Measurements from ENCODE around the gene QKI.

The QKI gene

GRCh38 chr6:163532526-163533078 is 118.1 kb downstream of the QKI start:
- Histone ChIP-seq H3K36me3 (ENCODE audit: control insufficient read depth in 2 of 2, insufficient read depth in 2 of 2, low read length in 2 of 2) (no peaks in the 10 kb centered on the region), H3K4me1 (ENCODE audit: control insufficient read depth in 2 of 2, insufficient read depth in 2 of 2, low read length in 2 of 2) (no peaks in the 10 kb centered on the region), H3K27me3 (ENCODE audit: control insufficient read depth in 2 of 2, insufficient read depth in 2 of 2, low read length in 2 of 2) (no peaks in the 10 kb centered on the region), H3K9ac (ENCODE audit: low read depth in 1 of 2, low read length in 2 of 2) (no peak overlapping the region), H3K4me3 (ENCODE audit: low read length in 2 of 2) (no peak overlapping the region), H3K9me3 (ENCODE audit: control insufficient read depth in 2 of 2, low read length in 2 of 2) (no peaks in the 10 kb centered on the region), H3K27ac (ENCODE audit: low read depth in 2 of 2, low read length in 2 of 2) (no peak overlapping the region)

- no peak overlapping the region for H3K4me3 ChIP-seq (ENCODE audit: low read length in 2 of 2)
- H3K9ac ChIP-seq (ENCODE audit: low read depth in 1 of 2, low read length in 2 of 2) = no peak overlapping the region
- no peaks in the 10 kb centered on the region for H3K4me1 ChIP-seq (ENCODE audit: control insufficient read depth in 2 of 2, insufficient read depth in 2 of 2, low read length in 2 of 2)
- H3K36me3 ChIP-seq (ENCODE audit: control insufficient read depth in 2 of 2, insufficient read depth in 2 of 2, low read length in 2 of 2) = no peaks in the 10 kb centered on the region
- H3K9me3 ChIP-seq (ENCODE audit: control insufficient read depth in 2 of 2, low read length in 2 of 2) = no peaks in the 10 kb centered on the region
- no peak overlapping the region for H3K27ac ChIP-seq (ENCODE audit: low read depth in 2 of 2, low read length in 2 of 2)
- no peaks in the 10 kb centered on the region for H3K27me3 ChIP-seq (ENCODE audit: control insufficient read depth in 2 of 2, insufficient read depth in 2 of 2, low read length in 2 of 2)
These were observed 118.9 kb downstream of the QKI start for GRCh38 chr6:163533443-163533842.

- Histone ChIP-seq H3K27me3 (ENCODE audit: control insufficient read depth in 2 of 2, insufficient read depth in 2 of 2, low read length in 2 of 2) (no peaks in the 10 kb centered on the region), H3K9ac (ENCODE audit: low read depth in 1 of 2, low read length in 2 of 2) (no peak overlapping the region), H3K27ac (ENCODE audit: low read depth in 2 of 2, low read length in 2 of 2) (no peak overlapping the region), H3K4me3 (ENCODE audit: low read length in 2 of 2) (no peak overlapping the region), H3K4me1 (ENCODE audit: control insufficient read depth in 2 of 2, insufficient read depth in 2 of 2, low read length in 2 of 2) (peaks cover 0 to 4% of the 10 kb centered on the region in 2 donors), H3K36me3 (ENCODE audit: control insufficient read depth in 2 of 2, insufficient read depth in 2 of 2, low read length in 2 of 2) (no peaks in the 10 kb centered on the region), H3K9me3 (ENCODE audit: control insufficient read depth in 2 of 2, low read length in 2 of 2) (no peaks in the 10 kb centered on the region)
These were observed 122.3 kb downstream of the QKI start for GRCh38 chr6:163536770-163537169.

GRCh38 chr6:163538331-163538730 is 123.8 kb downstream of the QKI start:
- H3K4me1 ChIP-seq (ENCODE audit: control insufficient read depth in 2 of 2, insufficient read depth in 2 of 2, low read length in 2 of 2) = peaks cover 0 to 4% of the 10 kb centered on the region in 2 donors
- no peak overlapping the region for H3K27ac ChIP-seq (ENCODE audit: low read depth in 2 of 2, low read length in 2 of 2)
- H3K27me3 ChIP-seq (ENCODE audit: control insufficient read depth in 2 of 2, insufficient read depth in 2 of 2, low read length in 2 of 2) = no peaks in the 10 kb centered on the region
- H3K36me3 ChIP-seq (ENCODE audit: control insufficient read depth in 2 of 2, insufficient read depth in 2 of 2, low read length in 2 of 2) = no peaks in the 10 kb centered on the region
- H3K9ac ChIP-seq (ENCODE audit: low read depth in 1 of 2, low read length in 2 of 2) = no peak overlapping the region
- H3K4me3 ChIP-seq (ENCODE audit: low read length in 2 of 2) = no peak overlapping the region
- H3K9me3 ChIP-seq (ENCODE audit: control insufficient read depth in 2 of 2, low read length in 2 of 2) = no peaks in the 10 kb centered on the region

- H3K36me3 ChIP-seq (ENCODE audit: control insufficient read depth in 2 of 2, insufficient read depth in 2 of 2, low read length in 2 of 2) = no peaks in the 10 kb centered on the region
- no peak overlapping the region for H3K27ac ChIP-seq (ENCODE audit: low read depth in 2 of 2, low read length in 2 of 2)
- peaks cover 0 to 4% of the 10 kb centered on the region in 2 donors for H3K4me1 ChIP-seq (ENCODE audit: control insufficient read depth in 2 of 2, insufficient read depth in 2 of 2, low read length in 2 of 2)
These were observed 124.7 kb downstream of the QKI start for GRCh38 chr6:163539101-163539762.

GRCh38 chr6:163543321-163543720 is 128.8 kb downstream of the QKI start:
- no peak overlapping the region for H3K9ac ChIP-seq (ENCODE audit: low read depth in 1 of 2, low read length in 2 of 2)
- H3K27ac ChIP-seq (ENCODE audit: low read depth in 2 of 2, low read length in 2 of 2) = no peak overlapping the region
- H3K4me1 ChIP-seq (ENCODE audit: control insufficient read depth in 2 of 2, insufficient read depth in 2 of 2, low read length in 2 of 2) = peaks cover 0 to 4% of the 10 kb centered on the region in 2 donors
- no peak overlapping the region for H3K4me3 ChIP-seq (ENCODE audit: low read length in 2 of 2)
- no peaks in the 10 kb centered on the region for H3K36me3 ChIP-seq (ENCODE audit: control insufficient read depth in 2 of 2, insufficient read depth in 2 of 2, low read length in 2 of 2)
- H3K9me3 ChIP-seq (ENCODE audit: control insufficient read depth in 2 of 2, low read length in 2 of 2) = no peaks in the 10 kb centered on the region
- no peaks in the 10 kb centered on the region for H3K27me3 ChIP-seq (ENCODE audit: control insufficient read depth in 2 of 2, insufficient read depth in 2 of 2, low read length in 2 of 2)

More at GRCh38 chr6:163539101-163539762, 124.7 kb downstream of the QKI start:
- Histone ChIP-seq H3K4me3 (ENCODE audit: low read length in 2 of 2) (no peak overlapping the region), H3K9me3 (ENCODE audit: control insufficient read depth in 2 of 2, low read length in 2 of 2) (no peaks in the 10 kb centered on the region), H3K27me3 (ENCODE audit: control insufficient read depth in 2 of 2, insufficient read depth in 2 of 2, low read length in 2 of 2) (no peaks in the 10 kb centered on the region), H3K9ac (ENCODE audit: low read depth in 1 of 2, low read length in 2 of 2) (no peak overlapping the region)

GRCh38 chr6:163545370-163545769 is 130.9 kb downstream of the QKI start:
- Histone ChIP-seq H3K4me3 (ENCODE audit: low read length in 2 of 2) (no peak overlapping the region), H3K9ac (ENCODE audit: low read depth in 1 of 2, low read length in 2 of 2) (no peak overlapping the region), H3K4me1 (ENCODE audit: control insufficient read depth in 2 of 2, insufficient read depth in 2 of 2, low read length in 2 of 2) (no peaks in the 10 kb centered on the region), H3K27me3 (ENCODE audit: control insufficient read depth in 2 of 2, insufficient read depth in 2 of 2, low read length in 2 of 2) (no peaks in the 10 kb centered on the region), H3K27ac (ENCODE audit: low read depth in 2 of 2, low read length in 2 of 2) (no peak overlapping the region), H3K9me3 (ENCODE audit: control insufficient read depth in 2 of 2, low read length in 2 of 2) (no peaks in the 10 kb centered on the region), H3K36me3 (ENCODE audit: control insufficient read depth in 2 of 2, insufficient read depth in 2 of 2, low read length in 2 of 2) (no peaks in the 10 kb centered on the region)

- no peak overlapping the region for H3K27ac ChIP-seq (ENCODE audit: low read depth in 2 of 2, low read length in 2 of 2)
- no peaks in the 10 kb centered on the region for H3K36me3 ChIP-seq (ENCODE audit: control insufficient read depth in 2 of 2, insufficient read depth in 2 of 2, low read length in 2 of 2)
- H3K4me3 ChIP-seq (ENCODE audit: low read length in 2 of 2) = no peak overlapping the region
- H3K27me3 ChIP-seq (ENCODE audit: control insufficient read depth in 2 of 2, insufficient read depth in 2 of 2, low read length in 2 of 2) = no peaks in the 10 kb centered on the region
- no peaks in the 10 kb centered on the region for H3K9me3 ChIP-seq (ENCODE audit: control insufficient read depth in 2 of 2, low read length in 2 of 2)
- no peaks in the 10 kb centered on the region for H3K4me1 ChIP-seq (ENCODE audit: control insufficient read depth in 2 of 2, insufficient read depth in 2 of 2, low read length in 2 of 2)
- H3K9ac ChIP-seq (ENCODE audit: low read depth in 1 of 2, low read length in 2 of 2) = no peak overlapping the region
These were observed 132.8 kb downstream of the QKI start for GRCh38 chr6:163547287-163547686.

GRCh38 chr6:163548624-163549023 is 134.1 kb downstream of the QKI start:
- Histone ChIP-seq H3K27ac (ENCODE audit: low read depth in 2 of 2, low read length in 2 of 2) (no peak overlapping the region), H3K4me3 (ENCODE audit: low read length in 2 of 2) (no peak overlapping the region), H3K9ac (ENCODE audit: low read depth in 1 of 2, low read length in 2 of 2) (no peak overlapping the region), H3K4me1 (ENCODE audit: control insufficient read depth in 2 of 2, insufficient read depth in 2 of 2, low read length in 2 of 2) (no peaks in the 10 kb centered on the region), H3K27me3 (ENCODE audit: control insufficient read depth in 2 of 2, insufficient read depth in 2 of 2, low read length in 2 of 2) (no peaks in the 10 kb centered on the region), H3K9me3 (ENCODE audit: control insufficient read depth in 2 of 2, low read length in 2 of 2) (no peaks in the 10 kb centered on the region), H3K36me3 (ENCODE audit: control insufficient read depth in 2 of 2, insufficient read depth in 2 of 2, low read length in 2 of 2) (no peaks in the 10 kb centered on the region)

- no peak overlapping the region for H3K4me3 ChIP-seq (ENCODE audit: low read length in 2 of 2)
- H3K4me1 ChIP-seq (ENCODE audit: control insufficient read depth in 2 of 2, insufficient read depth in 2 of 2, low read length in 2 of 2) = no peaks in the 10 kb centered on the region
- H3K9me3 ChIP-seq (ENCODE audit: control insufficient read depth in 2 of 2, low read length in 2 of 2) = no peaks in the 10 kb centered on the region
- H3K9ac ChIP-seq (ENCODE audit: low read depth in 1 of 2, low read length in 2 of 2) = no peak overlapping the region
- peaks cover 0 to 3% of the 10 kb centered on the region in 2 donors for H3K27me3 ChIP-seq (ENCODE audit: control insufficient read depth in 2 of 2, insufficient read depth in 2 of 2, low read length in 2 of 2)
- no peak overlapping the region for H3K27ac ChIP-seq (ENCODE audit: low read depth in 2 of 2, low read length in 2 of 2)
- H3K36me3 ChIP-seq (ENCODE audit: control insufficient read depth in 2 of 2, insufficient read depth in 2 of 2, low read length in 2 of 2) = peaks cover 0 to 3% of the 10 kb centered on the region in 2 donors
These were observed 139.5 kb downstream of the QKI start for GRCh38 chr6:163554032-163554431.
